ENCODE results near the gene EXTL1.

EXTL1 gene, protein sequence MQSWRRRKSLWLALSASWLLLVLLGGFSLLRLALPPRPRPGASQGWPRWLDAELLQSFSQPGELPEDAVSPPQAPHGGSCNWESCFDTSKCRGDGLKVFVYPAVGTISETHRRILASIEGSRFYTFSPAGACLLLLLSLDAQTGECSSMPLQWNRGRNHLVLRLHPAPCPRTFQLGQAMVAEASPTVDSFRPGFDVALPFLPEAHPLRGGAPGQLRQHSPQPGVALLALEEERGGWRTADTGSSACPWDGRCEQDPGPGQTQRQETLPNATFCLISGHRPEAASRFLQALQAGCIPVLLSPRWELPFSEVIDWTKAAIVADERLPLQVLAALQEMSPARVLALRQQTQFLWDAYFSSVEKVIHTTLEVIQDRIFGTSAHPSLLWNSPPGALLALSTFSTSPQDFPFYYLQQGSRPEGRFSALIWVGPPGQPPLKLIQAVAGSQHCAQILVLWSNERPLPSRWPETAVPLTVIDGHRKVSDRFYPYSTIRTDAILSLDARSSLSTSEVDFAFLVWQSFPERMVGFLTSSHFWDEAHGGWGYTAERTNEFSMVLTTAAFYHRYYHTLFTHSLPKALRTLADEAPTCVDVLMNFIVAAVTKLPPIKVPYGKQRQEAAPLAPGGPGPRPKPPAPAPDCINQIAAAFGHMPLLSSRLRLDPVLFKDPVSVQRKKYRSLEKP

DNA sequence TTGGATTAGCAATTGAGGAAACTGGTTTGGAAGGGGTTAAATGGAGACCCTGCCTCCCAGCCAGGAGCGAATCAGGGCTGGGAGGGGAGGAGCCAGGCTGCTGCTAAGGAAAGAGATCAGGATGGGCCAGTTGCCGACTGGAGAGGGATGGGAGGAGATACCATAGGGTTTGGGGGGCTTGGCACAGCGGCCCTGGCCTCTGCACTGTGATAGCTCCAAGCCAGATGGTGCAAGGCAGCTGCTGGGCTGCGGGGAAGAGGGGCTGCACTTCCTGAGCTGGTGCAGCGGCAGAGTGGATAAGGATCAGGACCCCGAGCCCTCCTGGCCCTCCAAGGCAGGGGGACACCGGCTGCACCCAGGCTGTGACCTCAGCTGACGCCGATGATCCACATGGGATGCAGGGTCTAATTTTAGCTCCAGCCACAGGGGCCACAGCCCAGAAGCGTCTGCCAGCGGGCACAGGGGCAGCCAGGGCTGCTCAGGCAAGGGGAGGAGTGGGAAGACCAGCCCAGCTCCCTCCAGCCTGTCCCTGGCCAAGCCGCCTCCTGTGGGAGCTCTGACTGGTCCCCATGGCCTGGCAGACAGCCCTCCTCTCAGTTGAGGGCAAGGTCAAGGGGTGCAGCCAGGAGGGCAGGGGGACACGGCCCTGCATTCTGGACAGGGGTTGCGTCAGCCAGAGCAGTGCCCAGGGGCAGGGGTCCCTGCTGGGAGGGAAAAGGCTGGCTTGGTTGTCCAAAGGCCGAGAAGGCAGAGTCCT lies at the start of gene EXTL1:
TSS of gene EXTL1 (plus strand) at position 129 of the 757 bp plus-strand sequence. CDS start 872 bp downstream, outside the sequence.
- DNase-seq (ENCODE audit: low read depth in 2 of 2): peak in 1 of 2 donors; percentile 39
- peak within 1 kb of the TSS in 1 of 2 donors; percentile 25 for H3K4me3 ChIP-seq (replicated peaks in 1 of 2; ENCODE audit: low read depth in 2 of 2, low read length in 2 of 2)
- TF ChIP-seq, protein P1, sequence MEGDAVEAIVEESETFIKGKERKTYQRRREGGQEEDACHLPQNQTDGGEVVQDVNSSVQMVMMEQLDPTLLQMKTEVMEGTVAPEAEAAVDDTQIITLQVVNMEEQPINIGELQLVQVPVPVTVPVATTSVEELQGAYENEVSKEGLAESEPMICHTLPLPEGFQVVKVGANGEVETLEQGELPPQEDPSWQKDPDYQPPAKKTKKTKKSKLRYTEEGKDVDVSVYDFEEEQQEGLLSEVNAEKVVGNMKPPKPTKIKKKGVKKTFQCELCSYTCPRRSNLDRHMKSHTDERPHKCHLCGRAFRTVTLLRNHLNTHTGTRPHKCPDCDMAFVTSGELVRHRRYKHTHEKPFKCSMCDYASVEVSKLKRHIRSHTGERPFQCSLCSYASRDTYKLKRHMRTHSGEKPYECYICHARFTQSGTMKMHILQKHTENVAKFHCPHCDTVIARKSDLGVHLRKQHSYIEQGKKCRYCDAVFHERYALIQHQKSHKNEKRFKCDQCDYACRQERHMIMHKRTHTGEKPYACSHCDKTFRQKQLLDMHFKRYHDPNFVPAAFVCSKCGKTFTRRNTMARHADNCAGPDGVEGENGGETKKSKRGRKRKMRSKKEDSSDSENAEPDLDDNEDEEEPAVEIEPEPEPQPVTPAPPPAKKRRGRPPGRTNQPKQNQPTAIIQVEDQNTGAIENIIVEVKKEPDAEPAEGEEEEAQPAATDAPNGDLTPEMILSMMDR (IDR thresholded peaks at IDR 0.05; ENCODE audit: low read depth, low read length): no peak

DNA sequence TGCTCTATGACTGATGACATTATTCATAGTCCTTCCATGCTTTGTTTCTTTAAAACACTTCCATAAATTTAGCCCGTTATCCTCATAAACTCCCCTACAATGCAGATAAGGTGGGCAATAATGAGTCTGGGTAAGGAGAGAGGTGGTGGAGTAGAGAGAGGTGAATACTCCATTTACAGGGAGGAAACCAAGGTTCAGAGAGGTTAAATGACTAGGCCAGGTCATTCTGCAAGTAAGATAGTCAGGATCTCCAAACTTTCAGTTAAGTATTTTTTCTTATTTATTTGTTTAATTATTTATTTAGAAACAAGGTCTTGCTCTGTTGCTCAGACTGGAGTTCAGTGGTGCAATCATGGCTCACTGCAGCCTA lies 49.8 kb upstream of the EXTL1 start:
- no peak for DNase-seq (ENCODE audit: low read depth in 2 of 2)
- TF ChIP-seq, protein P1 (IDR thresholded peaks at IDR 0.05; ENCODE audit: low read depth, low read length): no peak
- no peak overlapping the region for H3K4me3 ChIP-seq (replicated peaks in 1 of 2; ENCODE audit: low read depth in 2 of 2, low read length in 2 of 2)

DNA sequence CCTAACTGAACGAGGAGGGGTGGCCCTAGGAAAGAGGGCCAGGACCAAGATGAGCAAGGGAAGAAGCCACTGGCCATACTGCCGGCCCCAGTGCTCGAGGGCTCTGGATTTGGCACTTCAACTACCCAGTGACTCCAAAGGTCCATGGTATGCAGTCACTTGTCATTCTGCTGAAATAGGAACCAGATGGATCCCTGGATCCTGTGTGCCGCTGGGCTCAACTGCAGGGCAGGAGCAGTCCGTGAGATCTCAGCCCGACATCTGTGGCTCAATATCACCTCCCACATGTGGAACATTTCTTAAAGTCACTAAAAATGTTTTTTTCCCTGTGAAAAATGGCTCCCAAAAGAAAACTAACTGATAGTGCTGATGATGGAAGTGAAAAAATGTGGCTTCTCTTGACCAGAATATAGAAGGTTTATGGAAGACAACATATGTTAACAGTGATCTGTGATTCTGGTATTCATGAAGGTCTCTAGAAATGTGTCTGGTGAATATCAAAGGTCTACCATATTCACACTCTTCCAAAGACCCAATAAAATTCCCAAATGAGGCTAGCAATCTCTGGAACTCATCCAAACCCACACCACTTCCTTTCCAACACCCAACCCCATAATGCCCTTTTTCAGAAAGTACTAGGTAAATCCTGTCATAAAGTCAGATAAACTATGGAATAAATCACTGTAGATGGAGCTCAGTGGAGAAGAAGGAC lies 47.8 kb upstream of the EXTL1 start:
- DNase-seq (ENCODE audit: low read depth in 2 of 2): peak in 1 of 2 donors; percentile 29
- TF ChIP-seq, protein P1 (IDR thresholded peaks at IDR 0.05; ENCODE audit: low read depth, low read length): no peak

DNA sequence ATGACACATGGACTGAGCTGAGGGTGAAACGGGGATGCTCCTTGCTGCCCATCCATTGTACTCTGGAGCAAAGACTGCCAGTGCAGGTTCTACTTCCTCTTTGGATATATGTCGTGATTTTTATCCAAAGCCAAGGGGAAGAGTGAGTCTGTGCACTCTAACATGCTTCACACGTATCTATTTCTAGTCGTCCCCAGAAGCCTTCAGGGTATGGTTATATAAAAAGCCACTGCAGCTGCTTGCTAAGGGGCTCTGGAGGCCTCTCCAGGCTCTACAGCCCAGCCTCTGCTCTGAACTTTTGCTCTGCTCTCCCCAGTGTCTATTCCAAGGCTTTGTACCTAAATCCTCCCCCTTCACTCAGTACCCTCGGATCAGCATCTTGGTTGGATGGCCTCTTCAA lies 43.8 kb upstream of the EXTL1 start:
- H3K4me3 ChIP-seq (replicated peaks in 1 of 2; ENCODE audit: low read depth in 2 of 2, low read length in 2 of 2): no peak overlapping the region
- DNase-seq (ENCODE audit: low read depth in 2 of 2): no peak
- TF ChIP-seq, protein P1 (IDR thresholded peaks at IDR 0.05; ENCODE audit: low read depth, low read length): no peak

More for the DNA sequence above, 47.8 kb upstream of the EXTL1 start:
- H3K4me3 ChIP-seq (replicated peaks in 1 of 2; ENCODE audit: low read depth in 2 of 2, low read length in 2 of 2): no peak overlapping the region

DNA sequence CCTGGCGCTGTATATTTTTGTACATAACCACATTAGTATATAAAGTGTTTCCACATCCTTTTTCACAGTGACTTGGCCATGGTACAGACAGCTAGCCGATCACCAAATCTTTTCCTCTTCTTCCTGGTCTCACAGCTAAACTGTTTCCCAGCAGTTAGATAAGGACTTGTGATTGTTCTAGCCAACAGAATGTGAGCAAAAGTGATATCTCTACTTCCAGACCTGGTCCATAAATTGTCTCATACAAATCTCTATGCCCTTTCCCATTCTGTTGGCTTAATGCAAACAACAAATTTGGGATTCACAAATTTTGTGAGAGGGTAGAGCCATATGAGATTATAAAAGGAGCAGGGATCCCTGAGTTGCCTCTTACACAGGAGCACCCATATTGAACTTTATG lies 43.2 kb upstream of the EXTL1 start:
- TF ChIP-seq, protein P1 (IDR thresholded peaks at IDR 0.05; ENCODE audit: low read depth, low read length): no peak
- no peak for DNase-seq (ENCODE audit: low read depth in 2 of 2)
- no peak overlapping the region for H3K4me3 ChIP-seq (replicated peaks in 1 of 2; ENCODE audit: low read depth in 2 of 2, low read length in 2 of 2)

DNA sequence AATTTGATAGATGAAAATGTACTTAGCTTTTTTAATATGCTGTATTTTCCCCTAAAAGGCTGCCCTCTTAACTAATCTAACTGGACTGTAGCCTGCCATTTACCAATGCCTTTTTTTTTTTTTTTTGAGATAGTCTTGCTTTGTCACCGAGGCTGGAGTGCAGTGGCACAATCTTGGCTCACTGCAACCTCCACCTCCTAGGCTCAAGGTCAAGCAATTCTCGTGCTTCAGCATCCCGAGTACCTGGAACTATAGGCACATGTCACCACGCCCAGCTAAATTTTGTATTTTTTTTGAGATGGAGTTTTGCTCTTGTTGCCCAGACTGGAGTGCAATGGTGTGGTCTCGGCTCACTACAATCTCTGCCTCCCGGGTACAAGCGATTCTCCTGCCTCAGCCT lies 42.4 kb upstream of the EXTL1 start:
- TF ChIP-seq, protein P1 (IDR thresholded peaks at IDR 0.05; ENCODE audit: low read depth, low read length): no peak
- no peak overlapping the region for H3K4me3 ChIP-seq (replicated peaks in 1 of 2; ENCODE audit: low read depth in 2 of 2, low read length in 2 of 2)
- no peak for DNase-seq (ENCODE audit: low read depth in 2 of 2)

Measured in cardiac fibroblast (primary cell).